ENCODE measurements around the gene ASGR1.

The ASGR1 gene

GRCh38 chr17:7208754-7209460 lies 29.7 kb upstream of the ASGR1 start:
- Histone ChIP-seq H3K4me3 (ENCODE audit: low read length) (no peak overlapping the region), H3K9me3 (ENCODE audit: insufficient read depth, low read length) (no peaks in the 10 kb centered on the region), H3K79me2 (ENCODE audit: low read length) (no peaks in the 10 kb centered on the region), H3K4me1 (ENCODE audit: low read length) (peaks cover 15% of the 10 kb centered on the region), H3K9ac (ENCODE audit: low read length) (no peak overlapping the region), H3K4me2 (ENCODE audit: low read length) (no peak overlapping the region), H4K20me1 (ENCODE audit: insufficient read depth, low read length) (no peaks in the 10 kb centered on the region), H3K36me3 (replicated peaks; ENCODE audit: low read depth, low read length) (no peaks in the 10 kb centered on the region), H3K27ac (ENCODE audit: low read length) (no peak overlapping the region), H2AFZ (ENCODE audit: low read depth, low read length) (no peak overlapping the region), H3K27me3 (ENCODE audit: low read depth, low read length) (no peaks in the 10 kb centered on the region)
- TF ChIP-seq EZH2phosphoT487 (IDR thresholded peaks at IDR 0.05; ENCODE audit: low read depth) (no peak), CTCF (IDR thresholded peaks at IDR 0.05; ENCODE audit: low read depth, low read length) (no peak)

GRCh38 chr17:7208027-7208571 lies 28.9 kb upstream of the ASGR1 start:
- no peak overlapping the region for H3K4me2 ChIP-seq (ENCODE audit: low read length)
- H4K20me1 ChIP-seq (ENCODE audit: insufficient read depth, low read length): no peaks in the 10 kb centered on the region
- no peaks in the 10 kb centered on the region for H3K36me3 ChIP-seq (replicated peaks; ENCODE audit: low read depth, low read length)
- no peak overlapping the region for H3K4me3 ChIP-seq (ENCODE audit: low read length)
- no peaks in the 10 kb centered on the region for H3K27me3 ChIP-seq (ENCODE audit: low read depth, low read length)
- H3K4me1 ChIP-seq (ENCODE audit: low read length): peaks cover 10% of the 10 kb centered on the region
- H3K9me3 ChIP-seq (ENCODE audit: insufficient read depth, low read length): no peaks in the 10 kb centered on the region
- H3K27ac ChIP-seq (ENCODE audit: low read length): no peak overlapping the region
- H2AFZ ChIP-seq (ENCODE audit: low read depth, low read length): no peak overlapping the region
- no peak overlapping the region for H3K9ac ChIP-seq (ENCODE audit: low read length)
- TF ChIP-seq EZH2phosphoT487 (IDR thresholded peaks at IDR 0.05; ENCODE audit: low read depth) (no peak), CTCF (IDR thresholded peaks at IDR 0.05; ENCODE audit: low read depth, low read length) (no peak)
- no peaks in the 10 kb centered on the region for H3K79me2 ChIP-seq (ENCODE audit: low read length)

- TF ChIP-seq EZH2phosphoT487 (IDR thresholded peaks at IDR 0.05; ENCODE audit: low read depth): no peak
- TF ChIP-seq CTCF (IDR thresholded peaks at IDR 0.05; ENCODE audit: low read depth, low read length): no peak
- no peak overlapping the region for H3K4me3 ChIP-seq (ENCODE audit: low read length)
- no peak overlapping the region for H3K27ac ChIP-seq (ENCODE audit: low read length)
- no peaks in the 10 kb centered on the region for H3K27me3 ChIP-seq (ENCODE audit: low read depth, low read length)
- H3K79me2 ChIP-seq (ENCODE audit: low read length): no peaks in the 10 kb centered on the region
- H3K4me2 ChIP-seq (ENCODE audit: low read length): no peak overlapping the region
- no peaks in the 10 kb centered on the region for H4K20me1 ChIP-seq (ENCODE audit: insufficient read depth, low read length)
- no peaks in the 10 kb centered on the region for H3K9me3 ChIP-seq (ENCODE audit: insufficient read depth, low read length)
- H3K36me3 ChIP-seq (replicated peaks; ENCODE audit: low read depth, low read length): no peaks in the 10 kb centered on the region
- peaks cover 10% of the 10 kb centered on the region for H3K4me1 ChIP-seq (ENCODE audit: low read length)
- no peak overlapping the region for H2AFZ ChIP-seq (ENCODE audit: low read depth, low read length)
- H3K9ac ChIP-seq (ENCODE audit: low read length): no peak overlapping the region
Observed at GRCh38 chr17:7207120-7208001, 28.2 kb upstream of the ASGR1 start.

- H3K4me2 ChIP-seq (ENCODE audit: low read length): peak overlapping the region; percentile 90
- H3K79me2 ChIP-seq (ENCODE audit: low read length): no peaks in the 10 kb centered on the region
- no peaks in the 10 kb centered on the region for H4K20me1 ChIP-seq (ENCODE audit: insufficient read depth, low read length)
- peak overlapping the region; percentile 38 for H3K9ac ChIP-seq (ENCODE audit: low read length)
- H3K9me3 ChIP-seq (ENCODE audit: insufficient read depth, low read length): no peaks in the 10 kb centered on the region
- H2AFZ ChIP-seq (ENCODE audit: low read depth, low read length): peak overlapping the region; percentile 83; the same call in 1 of the 2 replicates
- H3K4me3 ChIP-seq (ENCODE audit: low read length): peak overlapping the region; percentile 76
- peaks cover 10% of the 10 kb centered on the region for H3K4me1 ChIP-seq (ENCODE audit: low read length)
- no peak for TF ChIP-seq EZH2phosphoT487 (IDR thresholded peaks at IDR 0.05; ENCODE audit: low read depth)
- no peak for TF ChIP-seq CTCF (IDR thresholded peaks at IDR 0.05; ENCODE audit: low read depth, low read length)
- no peaks in the 10 kb centered on the region for H3K27me3 ChIP-seq (ENCODE audit: low read depth, low read length)
- no peaks in the 10 kb centered on the region for H3K36me3 ChIP-seq (replicated peaks; ENCODE audit: low read depth, low read length)
- H3K27ac ChIP-seq (ENCODE audit: low read length): no peak overlapping the region
Observed at GRCh38 chr17:7205561-7205960, 26.4 kb upstream of the ASGR1 start.
